GM10847 (cell line): Measurements from ENCODE around the gene NAT16.

Experiments used
- POLR2A ChIP-seq: IDR thresholded peaks from 2 replicates; pipeline ENCODE4 v1.6.1; 2011; ENCODE audit not compliant: insufficient read length; ENCODE audit errors: extremely low read depth

The NAT16 gene

GRCh38 chr7:101126651-101127459 is 53.2 kb downstream of the NAT16 start, which contains the start of gene SERPINE1:
Gene SERPINE1, plus strand, starts transcription at chr7:101127104. Its CDS starts 1,290 bp downstream, at chr7:101128394.
- no peak for TF ChIP-seq POLR2A

GRCh38 chr7:101125989-101126650 is 54.0 kb downstream of the NAT16 start:
- TF ChIP-seq POLR2A, result no peak

GRCh38 chr7:101124376-101125056 is 55.6 kb downstream of the NAT16 start:
- no peak for TF ChIP-seq POLR2A

- no peak for TF ChIP-seq POLR2A
Measured at GRCh38 chr7:101123703-101124068, 56.4 kb downstream of the NAT16 start.

GRCh38 chr7:101122933-101123702 is 57.0 kb downstream of the NAT16 start:
- no peak for TF ChIP-seq POLR2A

- no peak for TF ChIP-seq POLR2A
Measured at GRCh38 chr7:101121991-101122932, 57.8 kb downstream of the NAT16 start.
